Thyroid gland (tissue), 4 donors: ENCODE results near the gene CD46. TPM values are rescaled to one million over a fixed set of nuclear protein-coding genes. Genes with fewer than 3 reads are reported as not detected.
"Not testable (repeated sequence)": the region's sequence is repeated elsewhere in the genome, so short reads cannot be mapped to it uniquely, and the experiment has no call there.

Experiments used
- DNase-seq, 2 donors: peaks; one replicate each; pipeline ENCODE4 v3.0.0-alpha.2; 2019
- H3K27ac ChIP-seq, 3 donors: fragments of 200-600 bp; sonication (generic); 1 replicate in 2 of 3; 2 replicates in 1 of 3; pipeline ENCODE4 v1.5.1; 2016 to 2019; ENCODE audit warnings: mild to moderate bottlenecking in 1 of 3, moderate library complexity in 1 of 3
- H3K27me3 ChIP-seq: fragments of 200-600 bp; sonication (generic); one replicate; pipeline ENCODE4 v1.5.1; 2019
- H3K36me3 ChIP-seq, 2 donors: fragments of 200-600 bp; sonication (generic); one replicate each; pipeline ENCODE4 v1.5.1; 2016 to 2019
- H3K4me1 ChIP-seq, 2 donors: fragments of 200-600 bp; sonication (generic); one replicate each; pipeline ENCODE4 v1.5.1; 2017 to 2019
- H3K4me3 ChIP-seq, 3 donors: fragments of 200-600 bp; sonication (generic); replicated peaks in 1 of 3; 1 replicate in 2 of 3; 2 replicates in 1 of 3; pipeline ENCODE4 v1.5.1; 2016; ENCODE audit warnings: mild to moderate bottlenecking in 1 of 3
- H3K9me3 ChIP-seq: fragments of 200-600 bp; sonication (generic); one replicate; pipeline ENCODE4 v1.5.1; 2017
- POLR2A ChIP-seq, 2 donors: fragments of 450-650 bp; IDR thresholded peaks; one replicate each; pipeline ENCODE4 v1.6.1; 2017; ENCODE audit warnings: antibody characterized with exemption in 2 of 2, mild to moderate bottlenecking in 2 of 2, moderate library complexity in 1 of 2
- WGBS, 2 donors: methylation state at CpG; one replicate each; pipeline ENCODE4 v1.1.5; 2017; 5-methylcytosine and 5-hydroxymethylcytosine counted together
- intact Hi-C: fragments of 100-400 bp; cut with DNase I; formaldehyde crosslinking; loops from one replicate; pipeline ENCODE4 v1.15.1; 2023
- total RNA-seq, 4 donors: library from RNA; depleted of rRNA; stranded (reverse); fragments of >200 nt; gene quantifications; one replicate each; pipeline ENCODE4 v1.2.3, GENCODE V29; 2016
- TF ChIP-seq, protein P1 (sequence below), 6 experiments: fragments of 200-600 bp in 3 of 6; fragments of 450-650 bp in 3 of 6; sonication (generic) in 3 of 6; IDR thresholded peaks; one replicate each; pipeline ENCODE4 v1.5.1; 2016 to 2019; ENCODE audit warnings: antibody characterized with exemption in 6 of 6, mild to moderate bottlenecking in 2 of 6, inconsistent platforms in 1 of 6, moderate library complexity in 1 of 6

Gene CD46
- total RNA-seq, 4 donors from 2014 or later: 135 to 275 (median 180) TPM

DNA sequence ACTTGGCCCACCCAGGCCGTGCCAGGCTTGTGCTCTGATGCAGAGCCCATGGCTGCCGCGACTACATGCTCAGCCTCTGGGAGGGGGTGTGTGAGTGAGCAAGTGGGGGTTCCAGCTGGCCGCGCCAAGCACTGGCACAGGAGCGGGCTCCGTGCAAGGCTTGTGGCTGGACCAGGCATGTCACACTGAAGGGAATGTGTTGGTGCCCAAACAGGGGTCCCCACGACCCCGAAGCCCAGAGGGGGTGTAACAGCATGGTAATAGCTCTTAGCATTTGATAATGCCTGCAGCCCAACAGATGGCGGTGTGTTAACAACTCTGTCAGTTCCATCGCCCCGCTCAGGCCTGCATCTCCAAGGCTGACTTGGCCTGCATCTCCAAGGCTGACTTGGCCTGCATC is 38.3 kb upstream of the CD46 start:
- WGBS, 2 donors: 97 to 100% methylated on average over 5 to 12 of the region's 12 CpGs
- intact Hi-C loops: no loop called here
- TF ChIP-seq, protein P1, sequence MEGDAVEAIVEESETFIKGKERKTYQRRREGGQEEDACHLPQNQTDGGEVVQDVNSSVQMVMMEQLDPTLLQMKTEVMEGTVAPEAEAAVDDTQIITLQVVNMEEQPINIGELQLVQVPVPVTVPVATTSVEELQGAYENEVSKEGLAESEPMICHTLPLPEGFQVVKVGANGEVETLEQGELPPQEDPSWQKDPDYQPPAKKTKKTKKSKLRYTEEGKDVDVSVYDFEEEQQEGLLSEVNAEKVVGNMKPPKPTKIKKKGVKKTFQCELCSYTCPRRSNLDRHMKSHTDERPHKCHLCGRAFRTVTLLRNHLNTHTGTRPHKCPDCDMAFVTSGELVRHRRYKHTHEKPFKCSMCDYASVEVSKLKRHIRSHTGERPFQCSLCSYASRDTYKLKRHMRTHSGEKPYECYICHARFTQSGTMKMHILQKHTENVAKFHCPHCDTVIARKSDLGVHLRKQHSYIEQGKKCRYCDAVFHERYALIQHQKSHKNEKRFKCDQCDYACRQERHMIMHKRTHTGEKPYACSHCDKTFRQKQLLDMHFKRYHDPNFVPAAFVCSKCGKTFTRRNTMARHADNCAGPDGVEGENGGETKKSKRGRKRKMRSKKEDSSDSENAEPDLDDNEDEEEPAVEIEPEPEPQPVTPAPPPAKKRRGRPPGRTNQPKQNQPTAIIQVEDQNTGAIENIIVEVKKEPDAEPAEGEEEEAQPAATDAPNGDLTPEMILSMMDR (IDR thresholded peaks at IDR 0.05): no peak
- TF ChIP-seq POLR2A (IDR thresholded peaks at IDR 0.05): no peak
- no peak overlapping the region for H3K4me3 ChIP-seq
- DNase-seq: no peak
- no peaks in the 10 kb centered on the region for H3K36me3 ChIP-seq
- no peaks in the 10 kb centered on the region for H3K4me1 ChIP-seq
- no peaks in the 10 kb centered on the region for H3K9me3 ChIP-seq
- H3K27me3 ChIP-seq: no peaks in the 10 kb centered on the region
- no peak overlapping the region for H3K27ac ChIP-seq

DNA sequence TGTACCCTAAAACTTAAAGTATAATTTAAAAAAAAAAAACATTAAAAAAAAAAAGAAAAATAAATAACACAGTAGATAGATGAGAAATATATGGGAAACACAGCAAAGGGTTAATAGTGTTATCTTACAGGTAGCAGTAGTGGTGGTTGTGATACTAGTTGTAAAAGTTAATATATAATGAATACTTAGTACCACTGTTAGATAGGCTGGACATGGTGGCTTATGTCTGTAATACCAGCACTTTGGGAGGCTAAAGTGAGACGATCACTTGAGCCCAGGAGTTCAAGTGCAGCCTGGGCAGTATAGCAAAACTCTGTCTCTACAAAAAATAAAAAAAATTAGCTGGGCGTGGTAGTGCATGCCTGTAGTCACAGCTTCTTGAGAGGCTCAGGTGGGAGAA is 32.6 kb upstream of the CD46 start:
- TF ChIP-seq POLR2A (IDR thresholded peaks at IDR 0.05): no peak
- TF ChIP-seq, protein P1 (IDR thresholded peaks at IDR 0.05): no peak
- intact Hi-C loops: no loop called here
- H3K27me3 ChIP-seq: no peaks in the 10 kb centered on the region
- H3K4me1 ChIP-seq: no peaks in the 10 kb centered on the region
- H3K9me3 ChIP-seq: no peaks in the 10 kb centered on the region
- no peak for DNase-seq
- WGBS, 2 donors: 76 to 88% methylated on average over 2 of the region's 2 CpGs
- H3K27ac ChIP-seq: no peak overlapping the region
- H3K36me3 ChIP-seq: no peaks in the 10 kb centered on the region
- H3K4me3 ChIP-seq: no peak overlapping the region

DNA sequence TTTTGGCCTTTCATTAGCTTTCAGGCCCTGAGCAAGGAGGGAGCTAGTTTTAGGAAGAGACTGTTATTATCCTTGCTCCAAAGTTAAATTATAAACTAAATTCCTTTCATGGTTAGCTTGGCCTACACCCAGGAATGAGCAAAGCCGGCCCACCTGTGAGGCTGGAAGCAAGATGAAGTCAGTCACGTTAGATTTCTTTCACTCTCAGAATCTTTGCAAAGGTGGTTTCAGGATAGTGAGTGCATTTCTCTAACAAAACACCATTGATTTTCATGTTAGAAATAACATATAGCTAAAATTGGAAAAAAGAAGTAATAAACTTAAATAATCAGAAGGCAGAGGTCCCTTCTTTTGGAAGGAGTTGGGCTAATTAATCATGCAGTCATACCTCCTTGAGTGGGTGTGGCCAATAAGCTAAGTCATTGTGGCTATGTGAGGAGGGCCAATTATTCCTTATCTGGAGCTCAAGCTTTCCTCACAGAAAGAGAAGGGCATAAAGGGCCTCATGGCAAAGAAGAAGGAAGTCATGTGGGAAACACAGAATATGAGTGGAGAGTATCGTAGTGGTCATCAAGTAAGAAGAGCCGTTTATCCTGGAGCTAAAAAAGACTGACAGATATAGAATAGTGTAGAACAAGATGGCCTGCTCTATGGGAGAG is 23.5 kb upstream of the CD46 start:
- H3K27ac ChIP-seq, H3K9me3 ChIP-seq, DNase-seq, H3K4me1 ChIP-seq, H3K36me3 ChIP-seq, H3K27me3 ChIP-seq, intact Hi-C loops, H3K4me3 ChIP-seq: not testable (repeated sequence)
- 91 to 94% methylated on average over 4 of the region's 4 CpGs for WGBS, 2 donors

DNA sequence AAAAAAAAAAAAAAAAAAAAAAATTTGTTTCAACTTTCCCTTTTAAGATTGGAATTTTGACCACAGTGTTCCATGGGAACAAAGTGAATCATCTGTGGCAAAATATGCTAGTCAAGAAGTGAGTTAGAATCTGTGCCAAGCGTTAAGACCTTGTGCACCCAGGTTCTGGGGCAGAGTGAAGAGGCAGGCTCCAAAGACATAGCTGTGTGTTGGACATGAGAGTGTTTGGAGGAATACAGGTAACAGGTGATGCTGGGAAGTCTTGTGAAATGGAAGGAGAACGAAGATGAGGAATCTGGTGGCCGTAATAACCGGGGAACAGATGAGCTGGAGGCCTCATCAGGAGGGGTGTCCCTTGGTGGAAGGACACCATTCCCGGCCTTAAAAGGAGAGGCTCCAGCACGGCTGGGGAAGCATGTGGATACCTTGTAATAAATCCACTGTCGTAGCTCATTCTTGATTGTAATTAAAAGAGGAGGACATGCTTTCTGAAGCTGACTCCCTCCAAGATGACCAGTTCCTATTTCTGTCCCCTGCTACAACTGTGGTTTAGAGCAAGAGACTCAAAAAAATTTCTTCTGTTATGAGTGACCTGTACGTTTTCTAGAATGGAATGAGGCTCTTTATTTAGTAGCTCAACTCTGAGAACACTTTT is 14.2 kb upstream of the CD46 start:
- H3K27me3 ChIP-seq, H3K4me3 ChIP-seq, DNase-seq, H3K9me3 ChIP-seq, H3K36me3 ChIP-seq, intact Hi-C loops, H3K4me1 ChIP-seq, H3K27ac ChIP-seq: not testable (repeated sequence)
- WGBS, 2 donors: 88 to 89% methylated on average over 8 of the region's 8 CpGs

DNA sequence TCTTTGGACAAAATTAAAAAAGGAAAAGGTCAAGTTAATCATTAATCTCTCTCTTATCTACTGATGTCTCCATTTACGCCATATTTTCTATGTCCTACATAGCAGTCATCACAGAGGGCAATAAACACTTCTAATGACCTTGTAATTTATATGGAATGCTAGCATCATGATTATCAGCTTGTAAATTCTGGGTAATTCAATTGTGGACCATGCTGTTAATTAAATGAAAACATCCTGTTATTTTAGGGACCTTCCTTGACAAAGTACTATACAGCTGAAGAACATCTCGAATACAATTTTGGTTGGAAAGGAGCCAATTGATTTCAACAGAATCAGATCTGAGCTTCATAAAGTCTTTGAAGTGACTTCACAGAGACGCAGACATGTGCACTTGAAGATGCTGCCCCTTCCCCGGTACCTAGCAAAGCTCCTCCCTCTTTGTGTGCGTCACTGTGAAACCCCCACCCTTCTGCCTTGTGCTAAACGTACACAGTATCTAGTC is 13.6 kb upstream of the CD46 start:
- H3K27me3 ChIP-seq, H3K9me3 ChIP-seq, intact Hi-C loops, H3K27ac ChIP-seq, H3K36me3 ChIP-seq, H3K4me1 ChIP-seq, DNase-seq, H3K4me3 ChIP-seq: not testable (repeated sequence)
- WGBS, 2 donors: 41 to 44% methylated on average over 6 of the region's 6 CpGs

DNA sequence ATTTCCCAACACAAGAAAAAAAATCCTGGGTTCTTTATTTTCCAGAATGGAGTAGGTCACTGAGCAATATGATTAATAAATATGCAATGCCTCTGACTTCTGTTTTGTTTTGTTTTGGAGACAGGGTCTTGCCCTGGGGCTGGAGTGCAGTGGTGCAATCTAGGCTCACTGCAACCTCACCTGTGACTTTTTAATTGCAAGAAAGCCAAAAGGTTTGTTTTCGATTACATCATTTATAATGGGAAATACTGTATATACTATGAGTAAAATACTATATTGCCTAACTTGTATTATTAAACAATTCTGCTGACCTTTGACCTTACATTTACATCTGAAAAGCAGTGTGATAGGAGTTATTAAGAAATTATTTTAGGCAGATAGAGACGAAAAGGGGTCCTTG is 11.6 kb upstream of the CD46 start:
- 89 to 92% methylated on average over 2 of the region's 2 CpGs for WGBS, 2 donors

More for the DNA sequence above, 11.6 kb upstream of the CD46 start:
- Histone ChIP-seq H3K9me3 (no peaks in the 10 kb centered on the region), H3K4me3 (no peak overlapping the region), H3K27ac (no peak overlapping the region), H3K36me3 (no peaks in the 10 kb centered on the region), H3K4me1 (no peaks in the 10 kb centered on the region), H3K27me3 (no peaks in the 10 kb centered on the region)
- no peak for DNase-seq
- TF ChIP-seq POLR2A (IDR thresholded peaks at IDR 0.05): no peak
- TF ChIP-seq, protein P1 (IDR thresholded peaks at IDR 0.05): no peak
- intact Hi-C loops: no loop called here
